ENCODE results near the gene SPN.
"Not testable (repeated sequence)": the region's sequence is repeated elsewhere in the genome, so short reads cannot be mapped to it uniquely, and the experiment has no call there.

DNA sequence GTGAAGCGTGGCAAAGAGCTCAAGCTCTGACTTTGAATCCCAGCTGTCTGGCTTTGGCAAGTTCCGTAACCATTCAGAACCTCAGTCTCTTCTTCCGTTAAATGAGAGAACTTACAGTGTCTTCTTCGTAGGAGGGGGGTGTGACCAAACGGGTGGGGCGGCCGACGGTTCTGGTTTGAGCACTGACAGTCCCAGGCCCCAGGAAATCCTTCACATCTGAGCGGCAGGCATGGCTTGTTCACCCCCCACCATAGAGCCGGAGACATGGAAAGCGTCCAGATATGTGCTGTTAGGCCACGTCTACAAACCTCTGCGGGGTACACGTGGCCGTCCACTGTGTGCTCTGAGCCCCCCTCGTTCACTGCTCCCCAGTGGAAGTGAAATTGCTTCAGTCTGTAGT lies 27.1 kb upstream of the SPN start:
- TF ChIP-seq, protein P1, sequence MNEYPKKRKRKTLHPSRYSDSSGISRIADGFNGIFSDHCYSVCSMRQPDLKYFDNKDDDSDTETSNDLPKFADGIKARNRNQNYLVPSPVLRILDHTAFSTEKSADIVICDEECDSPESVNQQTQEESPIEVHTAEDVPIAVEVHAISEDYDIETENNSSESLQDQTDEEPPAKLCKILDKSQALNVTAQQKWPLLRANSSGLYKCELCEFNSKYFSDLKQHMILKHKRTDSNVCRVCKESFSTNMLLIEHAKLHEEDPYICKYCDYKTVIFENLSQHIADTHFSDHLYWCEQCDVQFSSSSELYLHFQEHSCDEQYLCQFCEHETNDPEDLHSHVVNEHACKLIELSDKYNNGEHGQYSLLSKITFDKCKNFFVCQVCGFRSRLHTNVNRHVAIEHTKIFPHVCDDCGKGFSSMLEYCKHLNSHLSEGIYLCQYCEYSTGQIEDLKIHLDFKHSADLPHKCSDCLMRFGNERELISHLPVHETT (tag by site-specific recombination; IDR thresholded peaks at IDR 0.05), result not testable (repeated sequence)
- not testable (repeated sequence) for TF ChIP-seq ZFP41 (tag by site-specific recombination; IDR thresholded peaks at IDR 0.05; ENCODE audit: borderline replicate concordance)
- TF ChIP-seq, protein P2, sequence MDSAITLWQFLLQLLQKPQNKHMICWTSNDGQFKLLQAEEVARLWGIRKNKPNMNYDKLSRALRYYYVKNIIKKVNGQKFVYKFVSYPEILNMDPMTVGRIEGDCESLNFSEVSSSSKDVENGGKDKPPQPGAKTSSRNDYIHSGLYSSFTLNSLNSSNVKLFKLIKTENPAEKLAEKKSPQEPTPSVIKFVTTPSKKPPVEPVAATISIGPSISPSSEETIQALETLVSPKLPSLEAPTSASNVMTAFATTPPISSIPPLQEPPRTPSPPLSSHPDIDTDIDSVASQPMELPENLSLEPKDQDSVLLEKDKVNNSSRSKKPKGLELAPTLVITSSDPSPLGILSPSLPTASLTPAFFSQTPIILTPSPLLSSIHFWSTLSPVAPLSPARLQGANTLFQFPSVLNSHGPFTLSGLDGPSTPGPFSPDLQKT (IDR thresholded peaks at IDR 0.05; ENCODE audit: borderline replicate concordance, low read depth, low read length), result not testable (repeated sequence)
